SK-N-SH (cell line): ENCODE measurements around the gene PTPRG. TPM values are rescaled to one million over a fixed set of nuclear protein-coding genes. Genes with fewer than 3 reads are reported as not detected.

ENCODE experiments used
- CTCF ChIA-PET: fragments of 300-600, 350-600 bp; formaldehyde crosslinking; extraction: SDS; loops from one replicate; lab custom pipeline; 2021; lab: Yijun Ruan, JAX
- POLR2A ChIA-PET: fragments of 350-600 bp; sonication (Branson Sonifier 250); formaldehyde crosslinking; extraction: SDS; loops from one replicate; lab custom pipeline; 2020; ENCODE audit warnings: antibody characterized with exemption, inconsistent platforms; lab: Yijun Ruan, JAX
- DNase-seq: peaks from one replicate; pipeline ENCODE4 v3.0.0; 2012
- H2AFZ ChIP-seq: fragments of 200-600 bp; sonication (generic); 2 replicates; pipeline ENCODE4 v1.8.1; 2016; ENCODE audit warnings: antibody characterized with exemption, mild to moderate bottlenecking, low read depth
- H3F3A ChIP-seq: fragments of 200-600 bp; sonication (generic); replicated peaks from 2 replicates; pipeline ENCODE3; 2016; ENCODE audit warnings: antibody characterized with exemption, mild to moderate bottlenecking; ENCODE audit not compliant: insufficient read depth
- H3K27ac ChIP-seq, 2 experiments: fragments of 200-500 bp in 1 of 2; fragments of 200-600 bp in 1 of 2; sonication (Bioruptor generic) in 1 of 2; sonication (generic), shearing (Covaris generic) in 1 of 2; 2 replicates each; pipeline versions ENCODE4 v1.5.1 to v1.6.1; 2014 to 2016; ENCODE audit warnings: low read depth in 2 of 2, inconsistent platforms in 1 of 2, low read length in 1 of 2, mild to moderate bottlenecking in 1 of 2, mixed read lengths in 1 of 2
- H3K27me3 ChIP-seq: fragments of 200-600 bp; sonication (generic), shearing (Covaris generic); 2 replicates; pipeline ENCODE4 v1.6.1; 2016; ENCODE audit warnings: mixed run types; ENCODE audit not compliant: insufficient read depth
- H3K36me3 ChIP-seq, 2 experiments: fragments of 200-500 bp in 1 of 2; fragments of 200-600 bp in 1 of 2; sonication (Bioruptor generic) in 1 of 2; sonication (generic) in 1 of 2; replicated peaks in 1 of 2; 2 replicates each; pipeline versions ENCODE3 to v1.5.1; 2014 to 2016; ENCODE audit warnings: low read length in 1 of 2, mild to moderate bottlenecking in 1 of 2; ENCODE audit not compliant: insufficient read depth in 2 of 2, control insufficient read depth in 1 of 2
- H3K4me1 ChIP-seq, 2 experiments: fragments of 200-500 bp in 1 of 2; fragments of 200-600 bp in 1 of 2; sonication (Bioruptor generic) in 1 of 2; sonication (generic), shearing (Covaris generic) in 1 of 2; 2 replicates each; pipeline versions ENCODE4 v1.5.1 to v1.6.1; 2014 to 2016; ENCODE audit warnings: low read depth in 1 of 2, low read length in 1 of 2, mixed run types in 1 of 2; ENCODE audit not compliant: insufficient read depth in 2 of 2, control insufficient read depth in 1 of 2
- H3K4me2 ChIP-seq: fragments of 200-600 bp; sonication (generic), shearing (Covaris generic); 2 replicates; pipeline ENCODE4 v1.6.1; 2017; ENCODE audit warnings: mixed run types
- H3K4me3 ChIP-seq, 2 experiments: fragments of 200-500 bp in 1 of 2; fragments of 200-600 bp in 1 of 2; sonication (Bioruptor generic) in 1 of 2; sonication (generic), shearing (Covaris generic) in 1 of 2; 2 replicates each; pipeline versions ENCODE4 v1.5.1 to v1.8.1; 2014 to 2016; ENCODE audit warnings: low read depth in 2 of 2, inconsistent platforms in 1 of 2, low read length in 1 of 2, mild to moderate bottlenecking in 1 of 2, mixed read lengths in 1 of 2, moderate library complexity in 1 of 2
- H3K79me2 ChIP-seq: fragments of 200-600 bp; sonication (generic); 2 replicates; pipeline ENCODE4 v1.8.1; 2017; ENCODE audit warnings: mild to moderate bottlenecking; ENCODE audit not compliant: insufficient read depth
- H3K9ac ChIP-seq: fragments of 200-600 bp; sonication (generic); 2 replicates; pipeline ENCODE4 v1.6.1; 2017; ENCODE audit warnings: mixed run types
- H3K9me2 ChIP-seq: fragments of 200-600 bp; sonication (generic); 2 replicates; pipeline ENCODE4 v1.6.1; 2017; ENCODE audit warnings: mixed run types
- H3K9me3 ChIP-seq: fragments of 200-600 bp; sonication (generic); 2 replicates; pipeline ENCODE4 v1.6.1; 2017; ENCODE audit warnings: mixed run types, mild to moderate bottlenecking, moderate library complexity
- H4K20me1 ChIP-seq: fragments of 200-600 bp; sonication (generic); 2 replicates; pipeline ENCODE4 v1.6.1; 2017; ENCODE audit warnings: mild to moderate bottlenecking, mixed run types; ENCODE audit not compliant: insufficient read depth
- EZH2phosphoT487 ChIP-seq: fragments of 200-600 bp; sonication (generic); IDR thresholded peaks from 2 replicates; pipeline ENCODE4 v1.6.1; 2017; ENCODE audit warnings: low read depth, mixed run types, mild to moderate bottlenecking, antibody characterized with exemption, moderate library complexity, borderline replicate concordance
- FOSL2 ChIP-seq: IDR thresholded peaks from 2 replicates; pipeline ENCODE4 v1.4.0; 2012; ENCODE audit warnings: low read depth, mild to moderate bottlenecking, moderate library complexity, borderline replicate concordance
- FOXJ3 ChIP-seq: sonication (generic); formaldehyde crosslinking; IDR thresholded peaks from 2 replicates; pipeline ENCODE4 v1.5.1; 2020; ENCODE audit warnings: mild to moderate bottlenecking, missing genetic modification reagents
- FOXM1 ChIP-seq: IDR thresholded peaks from 2 replicates; pipeline ENCODE4 v1.4.0; 2012; ENCODE audit warnings: low read depth, mild to moderate bottlenecking
- GATA2 ChIP-seq: sonication (generic); formaldehyde crosslinking; IDR thresholded peaks from 2 replicates; pipeline ENCODE4 v1.5.0; 2020; ENCODE audit warnings: mild to moderate bottlenecking, missing genetic modification reagents
- MAX ChIP-seq: IDR thresholded peaks from 2 replicates; pipeline ENCODE4 v1.4.0; 2012; ENCODE audit warnings: low read depth
- MEF2A ChIP-seq: IDR thresholded peaks from 2 replicates; pipeline ENCODE4 v1.4.0; 2012; ENCODE audit warnings: low read depth, borderline replicate concordance
- MXI1 ChIP-seq: IDR thresholded peaks from 2 replicates; pipeline ENCODE4 v1.6.1; 2012; ENCODE audit warnings: mild to moderate bottlenecking, low read depth, low read length, improper control_type of control experiment
- NFIC ChIP-seq: IDR thresholded peaks from 2 replicates; pipeline ENCODE4 v1.4.0; 2012; ENCODE audit warnings: borderline replicate concordance
- NRF1 ChIP-seq: IDR thresholded peaks from 2 replicates; pipeline ENCODE4 v1.6.1; 2012; ENCODE audit warnings: low read depth, mild to moderate bottlenecking, low read length
- PBX3 ChIP-seq: IDR thresholded peaks from 2 replicates; pipeline ENCODE4; 2012
- POLR2AphosphoS5 ChIP-seq: IDR thresholded peaks from 2 replicates; pipeline ENCODE4 v1.6.1; 2012; ENCODE audit warnings: low read depth, low read length
- RAD21 ChIP-seq: IDR thresholded peaks from 2 replicates; pipeline ENCODE4 v1.6.1; 2012; ENCODE audit warnings: mild to moderate bottlenecking, low read length
- RCOR1 ChIP-seq: fragments of 150-350 bp; IDR thresholded peaks from 2 replicates; pipeline ENCODE4 v1.6.1; 2017; ENCODE audit warnings: antibody characterized with exemption, low read length
- RXRA ChIP-seq: IDR thresholded peaks from 2 replicates; pipeline ENCODE4 v1.4.0; 2012; ENCODE audit warnings: low read depth, mild to moderate bottlenecking, borderline replicate concordance
- SIN3A ChIP-seq: IDR thresholded peaks from 2 replicates; pipeline ENCODE4 v1.6.1; 2012; ENCODE audit warnings: low read depth, mild to moderate bottlenecking, low read length, moderate library complexity, borderline replicate concordance
- SMC3 ChIP-seq: IDR thresholded peaks from 2 replicates; pipeline ENCODE4 v1.6.1; 2012; ENCODE audit warnings: low read depth, low read length, improper control_type of control experiment
- TCF12 ChIP-seq: IDR thresholded peaks from 2 replicates; pipeline ENCODE4 v1.4.0; 2012
- TEAD4 ChIP-seq: IDR thresholded peaks from 2 replicates; pipeline ENCODE4 v1.4.0; 2012; ENCODE audit warnings: mild to moderate bottlenecking, borderline replicate concordance; ENCODE audit not compliant: insufficient read depth
- USF1 ChIP-seq: IDR thresholded peaks from 2 replicates; pipeline ENCODE4 v1.4.0; 2012; ENCODE audit warnings: low read depth, borderline replicate concordance
- USF2 ChIP-seq: fragments of 150-350 bp; IDR thresholded peaks from 2 replicates; pipeline ENCODE4 v1.6.1; 2017; ENCODE audit warnings: antibody characterized with exemption, low read length, low read depth, borderline replicate concordance
- YY1 ChIP-seq: IDR thresholded peaks from 2 replicates; pipeline ENCODE4 v1.4.0; 2012; ENCODE audit warnings: low read depth, mild to moderate bottlenecking
- ZBTB33 ChIP-seq: IDR thresholded peaks from 2 replicates; pipeline ENCODE4 v1.4.0; 2012; ENCODE audit warnings: low read depth, borderline replicate concordance
- WGBS: methylation state at CpG from one replicate; pipeline ENCODE4 v1.1.6; 2017; ENCODE audit warnings: low lambda C conversion rate; 5-methylcytosine and 5-hydroxymethylcytosine counted together
- polyA plus RNA-seq, 3 experiments: library from polyadenylated mRNA; depleted of rRNA; stranded (reverse); fragments of >200 nt; gene quantifications; 2 replicates each; pipeline ENCODE4 v1.2.3, GENCODE V29; 2012

PTPRG gene
- polyA plus RNA-seq, 1 of the 3 experiments (the other 2 are of a cell fraction): 14.1 TPM

- Histone ChIP-seq H3K9me2 (no peaks in the 10 kb centered on the region), H3K4me2 (no peak overlapping the region), H3K27me3 (no peaks in the 10 kb centered on the region), H3K9ac (no peak overlapping the region), H2AFZ (no peak overlapping the region), H3K4me3 (no peak overlapping the region), H3K27ac (no peak overlapping the region), H3K9me3 (no peaks in the 10 kb centered on the region), H4K20me1 (no peaks in the 10 kb centered on the region), H3K79me2 (no peaks in the 10 kb centered on the region), H3K36me3 (peaks cover 2 to 4% of the 10 kb centered on the region in 2 experiments), H3F3A (no peaks in the 10 kb centered on the region), H3K4me1 (no peaks in the 10 kb centered on the region)
- 93% methylated on average over 8 of the region's 9 CpGs for WGBS
- DNase-seq: no peak
- TF ChIP-seq RAD21 (no peak), RXRA (no peak), ZBTB33 (no peak), TCF12 (no peak), GATA2 (no peak), YY1 (no peak), FOSL2 (no peak), FOXJ3 (CRISPR knock-in tag) (no peak), NRF1 (no peak), MEF2A (no peak), TEAD4 (no peak), MAX (no peak), USF1 (no peak)
- ChIA-PET POLR2A (no interaction called here), CTCF (no interaction called here)
Measured at GRCh38 chr3:62142331-62143085, 581.1 kb downstream of the PTPRG start.

GRCh38 chr3:62143843-62144450 lies 582.6 kb downstream of the PTPRG start:
- ChIA-PET CTCF (interaction anchor here (1.6 kb wide), 1 partner anchor 45 kb away, joined by 6 read pairs; no protein-coding TSS in a partner anchor), POLR2A (no interaction called here)
- Histone ChIP-seq H3K79me2 (no peaks in the 10 kb centered on the region), H3K27me3 (no peaks in the 10 kb centered on the region), H4K20me1 (no peaks in the 10 kb centered on the region), H3K4me1 (no peaks in the 10 kb centered on the region), H3K9ac (no peak overlapping the region), H3K36me3 (peaks cover 0 to 2% of the 10 kb centered on the region in 2 experiments), H3K9me2 (no peaks in the 10 kb centered on the region), H3K4me2 (no peak overlapping the region), H3K9me3 (no peaks in the 10 kb centered on the region), H3K4me3 (no peak overlapping the region; a peak in 1 of 4 replicates), H3K27ac (no peak overlapping the region), H3F3A (no peaks in the 10 kb centered on the region), H2AFZ (no peak overlapping the region)
- 73% methylated on average over 6 of the region's 6 CpGs for WGBS
- no peak for DNase-seq
- no peak for TF ChIP-seq POLR2AphosphoS5
- no peak for TF ChIP-seq RCOR1
- TF ChIP-seq MXI1: no peak
- no peak for TF ChIP-seq EZH2phosphoT487
- TF ChIP-seq PBX3: no peak
- no peak for TF ChIP-seq NRF1
- TF ChIP-seq FOXM1: no peak
- no peak for TF ChIP-seq RAD21
- no peak for TF ChIP-seq TCF12
- no peak for TF ChIP-seq SIN3A
- TF ChIP-seq FOXJ3 (CRISPR knock-in tag): no peak
- TF ChIP-seq SMC3: no peak
- TF ChIP-seq USF2: no peak
- TF ChIP-seq NFIC: no peak
- TF ChIP-seq TEAD4: no peak
